Measurements from ENCODE around the gene ASTN2. TPM values are rescaled to one million over a fixed set of nuclear protein-coding genes. Genes with fewer than 3 reads are reported as not detected.

Gene ASTN2
- total and polyA plus RNA-seq, 2 experiments from 2014 or later = 7.0 to 24.6 TPM

DNA sequence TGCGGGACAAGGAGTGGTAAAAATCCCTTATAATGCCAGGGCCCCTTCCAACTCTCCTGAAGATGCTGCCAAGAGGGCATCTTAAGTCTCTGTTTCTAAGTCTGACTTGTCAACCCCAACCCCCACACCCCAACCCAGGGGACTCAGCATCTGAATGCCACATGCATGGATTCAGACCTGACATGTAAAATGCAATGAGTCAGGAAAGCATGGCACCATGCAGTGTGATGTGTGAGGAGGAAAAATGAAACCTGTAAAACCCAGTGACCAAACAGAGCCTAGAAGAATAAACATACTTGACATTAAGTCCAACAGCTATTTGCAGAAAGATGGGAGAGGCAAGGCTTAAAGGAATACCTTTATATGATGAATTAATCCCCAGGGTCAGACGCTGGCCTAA, 112.4 kb downstream of the ASTN2 start:
- no peak for ATAC-seq
- Mint-ChIP-seq H3K27me3 (ENCODE audit: insufficient read depth, low read depth, poor library complexity) (no peaks in the 10 kb centered on the region), H3K36me3 (ENCODE audit: low read depth) (no peaks in the 10 kb centered on the region), H3K4me3 (no peak overlapping the region), H3K27ac (no peak overlapping the region), H3K9me3 (no peaks in the 10 kb centered on the region), H3K4me1 (peaks cover 26% of the 10 kb centered on the region)
- H3K9me2 ChIP-seq (ENCODE audit: insufficient read depth) = no peaks in the 10 kb centered on the region
- no peak overlapping the region for H3K27ac ChIP-seq (ENCODE audit: low read depth)
- no peaks in the 10 kb centered on the region; the same call in none of the 2 replicates for H4K20me1 ChIP-seq (replicated peaks; ENCODE audit: insufficient read depth)
- no peaks in the 10 kb centered on the region for H3K27me3 ChIP-seq (ENCODE audit: insufficient read depth)
- no peak for DNase-seq (ENCODE audit: low spot score)
- H3K4me2 ChIP-seq = no peak overlapping the region
- H2AFZ ChIP-seq = no peak overlapping the region
- peaks cover 17% of the 10 kb centered on the region for H3K4me1 ChIP-seq (ENCODE audit: insufficient read depth)
- H3K36me3 ChIP-seq (ENCODE audit: insufficient read depth) = no peaks in the 10 kb centered on the region
- H3F3A ChIP-seq (replicated peaks; ENCODE audit: low read depth) = no peaks in the 10 kb centered on the region
- TF ChIP-seq STAT1 (IDR thresholded peaks at IDR 0.05; ENCODE audit: unreplicated experiment) = no peak
- TF ChIP-seq, protein P1, sequence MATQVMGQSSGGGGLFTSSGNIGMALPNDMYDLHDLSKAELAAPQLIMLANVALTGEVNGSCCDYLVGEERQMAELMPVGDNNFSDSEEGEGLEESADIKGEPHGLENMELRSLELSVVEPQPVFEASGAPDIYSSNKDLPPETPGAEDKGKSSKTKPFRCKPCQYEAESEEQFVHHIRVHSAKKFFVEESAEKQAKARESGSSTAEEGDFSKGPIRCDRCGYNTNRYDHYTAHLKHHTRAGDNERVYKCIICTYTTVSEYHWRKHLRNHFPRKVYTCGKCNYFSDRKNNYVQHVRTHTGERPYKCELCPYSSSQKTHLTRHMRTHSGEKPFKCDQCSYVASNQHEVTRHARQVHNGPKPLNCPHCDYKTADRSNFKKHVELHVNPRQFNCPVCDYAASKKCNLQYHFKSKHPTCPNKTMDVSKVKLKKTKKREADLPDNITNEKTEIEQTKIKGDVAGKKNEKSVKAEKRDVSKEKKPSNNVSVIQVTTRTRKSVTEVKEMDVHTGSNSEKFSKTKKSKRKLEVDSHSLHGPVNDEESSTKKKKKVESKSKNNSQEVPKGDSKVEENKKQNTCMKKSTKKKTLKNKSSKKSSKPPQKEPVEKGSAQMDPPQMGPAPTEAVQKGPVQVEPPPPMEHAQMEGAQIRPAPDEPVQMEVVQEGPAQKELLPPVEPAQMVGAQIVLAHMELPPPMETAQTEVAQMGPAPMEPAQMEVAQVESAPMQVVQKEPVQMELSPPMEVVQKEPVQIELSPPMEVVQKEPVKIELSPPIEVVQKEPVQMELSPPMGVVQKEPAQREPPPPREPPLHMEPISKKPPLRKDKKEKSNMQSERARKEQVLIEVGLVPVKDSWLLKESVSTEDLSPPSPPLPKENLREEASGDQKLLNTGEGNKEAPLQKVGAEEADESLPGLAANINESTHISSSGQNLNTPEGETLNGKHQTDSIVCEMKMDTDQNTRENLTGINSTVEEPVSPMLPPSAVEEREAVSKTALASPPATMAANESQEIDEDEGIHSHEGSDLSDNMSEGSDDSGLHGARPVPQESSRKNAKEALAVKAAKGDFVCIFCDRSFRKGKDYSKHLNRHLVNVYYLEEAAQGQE (IDR thresholded peaks at IDR 0.05; ENCODE audit: unreplicated experiment) = no peak
- no peak for TF ChIP-seq EZH2 (IDR thresholded peaks at IDR 0.05; ENCODE audit: low read depth, unreplicated experiment)
- TF ChIP-seq, protein P2, sequence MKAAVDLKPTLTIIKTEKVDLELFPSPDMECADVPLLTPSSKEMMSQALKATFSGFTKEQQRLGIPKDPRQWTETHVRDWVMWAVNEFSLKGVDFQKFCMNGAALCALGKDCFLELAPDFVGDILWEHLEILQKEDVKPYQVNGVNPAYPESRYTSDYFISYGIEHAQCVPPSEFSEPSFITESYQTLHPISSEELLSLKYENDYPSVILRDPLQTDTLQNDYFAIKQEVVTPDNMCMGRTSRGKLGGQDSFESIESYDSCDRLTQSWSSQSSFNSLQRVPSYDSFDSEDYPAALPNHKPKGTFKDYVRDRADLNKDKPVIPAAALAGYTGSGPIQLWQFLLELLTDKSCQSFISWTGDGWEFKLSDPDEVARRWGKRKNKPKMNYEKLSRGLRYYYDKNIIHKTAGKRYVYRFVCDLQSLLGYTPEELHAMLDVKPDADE (IDR thresholded peaks at IDR 0.05) = no peak
- TF ChIP-seq, protein P3, sequence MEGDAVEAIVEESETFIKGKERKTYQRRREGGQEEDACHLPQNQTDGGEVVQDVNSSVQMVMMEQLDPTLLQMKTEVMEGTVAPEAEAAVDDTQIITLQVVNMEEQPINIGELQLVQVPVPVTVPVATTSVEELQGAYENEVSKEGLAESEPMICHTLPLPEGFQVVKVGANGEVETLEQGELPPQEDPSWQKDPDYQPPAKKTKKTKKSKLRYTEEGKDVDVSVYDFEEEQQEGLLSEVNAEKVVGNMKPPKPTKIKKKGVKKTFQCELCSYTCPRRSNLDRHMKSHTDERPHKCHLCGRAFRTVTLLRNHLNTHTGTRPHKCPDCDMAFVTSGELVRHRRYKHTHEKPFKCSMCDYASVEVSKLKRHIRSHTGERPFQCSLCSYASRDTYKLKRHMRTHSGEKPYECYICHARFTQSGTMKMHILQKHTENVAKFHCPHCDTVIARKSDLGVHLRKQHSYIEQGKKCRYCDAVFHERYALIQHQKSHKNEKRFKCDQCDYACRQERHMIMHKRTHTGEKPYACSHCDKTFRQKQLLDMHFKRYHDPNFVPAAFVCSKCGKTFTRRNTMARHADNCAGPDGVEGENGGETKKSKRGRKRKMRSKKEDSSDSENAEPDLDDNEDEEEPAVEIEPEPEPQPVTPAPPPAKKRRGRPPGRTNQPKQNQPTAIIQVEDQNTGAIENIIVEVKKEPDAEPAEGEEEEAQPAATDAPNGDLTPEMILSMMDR (conservative IDR thresholded peaks at IDR 0.05; ENCODE audit: low read depth in 2 of 2) = no peak
- no peak for TF ChIP-seq CREB1 (CRISPR knock-in tag; IDR thresholded peaks at IDR 0.05; ENCODE audit: low read depth)
- TF ChIP-seq NANOG (IDR thresholded peaks at IDR 0.05; ENCODE audit: borderline replicate concordance) = no peak
- TF ChIP-seq, protein P4, sequence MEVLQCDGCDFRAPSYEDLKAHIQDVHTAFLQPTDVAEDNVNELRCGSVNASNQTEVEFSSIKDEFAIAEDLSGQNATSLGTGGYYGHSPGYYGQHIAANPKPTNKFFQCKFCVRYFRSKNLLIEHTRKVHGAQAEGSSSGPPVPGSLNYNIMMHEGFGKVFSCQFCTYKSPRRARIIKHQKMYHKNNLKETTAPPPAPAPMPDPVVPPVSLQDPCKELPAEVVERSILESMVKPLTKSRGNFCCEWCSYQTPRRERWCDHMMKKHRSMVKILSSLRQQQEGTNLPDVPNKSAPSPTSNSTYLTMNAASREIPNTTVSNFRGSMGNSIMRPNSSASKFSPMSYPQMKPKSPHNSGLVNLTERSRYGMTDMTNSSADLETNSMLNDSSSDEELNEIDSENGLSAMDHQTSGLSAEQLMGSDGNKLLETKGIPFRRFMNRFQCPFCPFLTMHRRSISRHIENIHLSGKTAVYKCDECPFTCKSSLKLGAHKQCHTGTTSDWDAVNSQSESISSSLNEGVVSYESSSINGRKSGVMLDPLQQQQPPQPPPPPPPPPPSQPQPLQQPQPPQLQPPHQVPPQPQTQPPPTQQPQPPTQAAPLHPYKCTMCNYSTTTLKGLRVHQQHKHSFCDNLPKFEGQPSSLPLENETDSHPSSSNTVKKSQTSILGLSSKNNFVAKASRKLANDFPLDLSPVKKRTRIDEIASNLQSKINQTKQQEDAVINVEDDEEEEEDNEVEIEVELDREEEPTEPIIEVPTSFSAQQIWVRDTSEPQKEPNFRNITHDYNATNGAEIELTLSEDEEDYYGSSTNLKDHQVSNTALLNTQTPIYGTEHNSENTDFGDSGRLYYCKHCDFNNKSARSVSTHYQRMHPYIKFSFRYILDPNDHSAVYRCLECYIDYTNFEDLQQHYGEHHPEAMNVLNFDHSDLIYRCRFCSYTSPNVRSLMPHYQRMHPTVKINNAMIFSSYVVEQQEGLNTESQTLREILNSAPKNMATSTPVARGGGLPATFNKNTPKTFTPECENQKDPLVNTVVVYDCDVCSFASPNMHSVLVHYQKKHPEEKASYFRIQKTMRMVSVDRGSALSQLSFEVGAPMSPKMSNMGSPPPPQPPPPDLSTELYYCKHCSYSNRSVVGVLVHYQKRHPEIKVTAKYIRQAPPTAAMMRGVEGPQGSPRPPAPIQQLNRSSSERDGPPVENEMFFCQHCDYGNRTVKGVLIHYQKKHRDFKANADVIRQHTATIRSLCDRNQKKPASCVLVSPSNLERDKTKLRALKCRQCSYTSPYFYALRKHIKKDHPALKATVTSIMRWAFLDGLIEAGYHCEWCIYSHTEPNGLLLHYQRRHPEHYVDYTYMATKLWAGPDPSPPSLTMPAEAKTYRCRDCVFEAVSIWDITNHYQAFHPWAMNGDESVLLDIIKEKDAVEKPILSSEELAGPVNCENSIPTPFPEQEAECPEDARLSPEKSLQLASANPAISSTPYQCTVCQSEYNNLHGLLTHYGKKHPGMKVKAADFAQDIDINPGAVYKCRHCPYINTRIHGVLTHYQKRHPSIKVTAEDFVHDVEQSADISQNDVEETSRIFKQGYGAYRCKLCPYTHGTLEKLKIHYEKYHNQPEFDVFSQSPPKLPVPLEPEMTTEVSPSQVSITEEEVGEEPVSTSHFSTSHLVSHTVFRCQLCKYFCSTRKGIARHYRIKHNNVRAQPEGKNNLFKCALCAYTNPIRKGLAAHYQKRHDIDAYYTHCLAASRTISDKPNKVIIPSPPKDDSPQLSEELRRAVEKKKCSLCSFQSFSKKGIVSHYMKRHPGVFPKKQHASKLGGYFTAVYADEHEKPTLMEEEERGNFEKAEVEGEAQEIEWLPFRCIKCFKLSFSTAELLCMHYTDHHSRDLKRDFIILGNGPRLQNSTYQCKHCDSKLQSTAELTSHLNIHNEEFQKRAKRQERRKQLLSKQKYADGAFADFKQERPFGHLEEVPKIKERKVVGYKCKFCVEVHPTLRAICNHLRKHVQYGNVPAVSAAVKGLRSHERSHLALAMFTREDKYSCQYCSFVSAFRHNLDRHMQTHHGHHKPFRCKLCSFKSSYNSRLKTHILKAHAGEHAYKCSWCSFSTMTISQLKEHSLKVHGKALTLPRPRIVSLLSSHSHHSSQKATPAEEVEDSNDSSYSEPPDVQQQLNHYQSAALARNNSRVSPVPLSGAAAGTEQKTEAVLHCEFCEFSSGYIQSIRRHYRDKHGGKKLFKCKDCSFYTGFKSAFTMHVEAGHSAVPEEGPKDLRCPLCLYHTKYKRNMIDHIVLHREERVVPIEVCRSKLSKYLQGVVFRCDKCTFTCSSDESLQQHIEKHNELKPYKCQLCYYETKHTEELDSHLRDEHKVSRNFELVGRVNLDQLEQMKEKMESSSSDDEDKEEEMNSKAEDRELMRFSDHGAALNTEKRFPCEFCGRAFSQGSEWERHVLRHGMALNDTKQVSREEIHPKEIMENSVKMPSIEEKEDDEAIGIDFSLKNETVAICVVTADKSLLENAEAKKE (CRISPR knock-in tag; IDR thresholded peaks at IDR 0.05) = no peak
- TF ChIP-seq ZNF331 (CRISPR knock-in tag; IDR thresholded peaks at IDR 0.05; ENCODE audit: low read depth) = no peak
- TF ChIP-seq ZNF114 (CRISPR knock-in tag; IDR thresholded peaks at IDR 0.05) = no peak
- no peak for TF ChIP-seq JUNB (IDR thresholded peaks at IDR 0.05; ENCODE audit: unreplicated experiment)
- no peak for TF ChIP-seq POLR2AphosphoS5 (IDR thresholded peaks at IDR 0.05; ENCODE audit: low read depth)
- TF ChIP-seq EZH2phosphoT487 (IDR thresholded peaks at IDR 0.05; ENCODE audit: unreplicated experiment) = no peak
- no peak overlapping the region for H3K4me3 ChIP-seq
- no peaks in the 10 kb centered on the region for H3K79me2 ChIP-seq (replicated peaks; ENCODE audit: insufficient read depth)

Data from GM23338 (cell line).